NCI-H510A (cell line): ENCODE data around the gene UBE2B.
"Not testable (repeated sequence)": the region's sequence is repeated elsewhere in the genome, so short reads cannot be mapped to it uniquely, and the experiment has no call there.

Experiments used
- DNase-seq: peaks from one replicate; lab custom pipeline; 2025; lab: John Stamatoyannopoulos, UW

Gene UBE2B

DNA sequence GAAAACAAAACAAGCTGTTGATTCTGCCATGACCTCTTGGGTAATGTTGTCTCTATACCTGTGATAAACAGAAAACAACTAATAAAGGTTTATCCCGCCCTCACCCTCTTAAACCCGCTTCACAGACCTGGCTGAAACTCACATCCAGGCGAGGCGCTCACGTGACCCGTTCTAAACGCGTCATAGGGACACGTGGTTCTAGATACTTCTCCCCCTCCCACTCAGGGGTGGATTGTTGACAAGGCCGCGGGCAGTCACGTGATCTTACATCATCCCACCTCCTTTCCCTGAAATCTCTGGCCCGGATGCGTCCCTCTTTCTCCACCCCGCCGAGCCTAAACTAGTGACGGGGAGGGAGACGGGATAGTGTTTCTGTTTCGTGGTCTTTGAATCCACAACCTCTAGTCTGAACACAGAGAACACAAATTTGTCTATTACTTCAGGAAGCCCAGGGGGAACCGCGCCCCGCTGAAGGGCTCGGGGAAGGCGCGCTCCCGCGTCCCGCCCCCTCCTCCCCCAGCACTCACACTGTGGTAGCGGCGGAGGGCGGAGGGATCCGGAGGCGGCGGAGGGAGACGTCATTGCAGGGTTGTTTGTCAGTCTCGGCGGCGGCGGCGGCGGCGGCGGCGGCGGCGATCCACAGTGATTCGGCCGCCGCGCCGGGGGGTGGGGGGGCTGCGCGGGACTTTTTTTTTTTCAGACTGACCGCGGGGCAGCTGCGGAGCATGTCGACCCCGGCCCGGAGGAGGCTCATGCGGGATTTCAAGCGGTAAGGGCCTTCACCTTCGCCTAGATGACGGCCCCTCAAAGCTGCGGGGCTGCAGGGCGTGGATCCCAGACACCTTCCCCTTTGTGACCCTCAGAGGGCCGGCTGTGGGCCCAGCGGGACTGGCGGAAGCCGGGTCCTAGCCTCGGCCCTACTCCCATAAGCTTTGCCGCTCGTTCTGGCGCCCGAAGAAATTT, at the start of gene UBE2B:
TSS of gene UBE2B (plus strand) at position 699 of the 963 bp plus-strand sequence. CDS start at position 726, 27 bp downstream.
- DNase-seq: peak; percentile 94

DNA sequence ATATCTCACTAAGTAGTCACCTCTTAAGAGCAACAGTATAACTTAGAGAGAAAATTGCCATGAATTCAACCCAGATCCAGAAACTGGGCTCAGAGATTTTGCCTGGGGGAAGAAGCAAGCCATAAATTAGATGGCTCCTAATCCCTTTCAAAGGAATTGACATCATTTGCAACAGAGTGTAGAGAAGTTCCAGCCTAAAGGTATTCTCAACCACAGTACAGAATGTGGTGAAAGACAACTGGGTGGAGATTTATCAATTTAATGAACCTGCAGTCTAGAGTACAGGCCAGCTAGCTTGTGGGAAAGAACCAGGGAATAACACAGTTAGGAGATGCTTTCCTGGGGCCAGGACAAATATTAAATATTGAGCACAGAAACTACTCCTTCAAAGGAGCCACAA, 44.0 kb upstream of the UBE2B start:
- DNase-seq: no peak

DNA sequence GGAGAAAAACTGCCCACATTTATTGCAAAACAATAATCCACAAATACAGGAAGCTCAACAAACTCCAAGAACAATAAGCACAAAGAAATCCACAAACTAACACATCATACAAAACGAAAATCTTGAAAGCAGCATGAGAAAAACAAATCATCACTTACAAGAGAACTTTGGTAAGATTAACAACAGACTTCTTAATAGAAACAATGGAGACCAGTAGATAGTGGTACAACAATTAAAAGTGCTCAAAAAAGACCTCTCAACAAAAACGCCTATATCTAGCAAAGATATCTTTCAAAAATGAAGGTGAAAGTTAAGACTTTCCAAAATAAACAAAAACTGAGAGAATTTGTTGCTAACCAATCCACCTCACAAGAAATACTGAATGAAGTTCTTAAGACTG, 42.8 kb upstream of the UBE2B start:
- DNase-seq: no peak

- not testable (repeated sequence) for DNase-seq
Observed at GRCh38 chr5:134336833-134337232, 34.5 kb upstream of the UBE2B start.

DNA sequence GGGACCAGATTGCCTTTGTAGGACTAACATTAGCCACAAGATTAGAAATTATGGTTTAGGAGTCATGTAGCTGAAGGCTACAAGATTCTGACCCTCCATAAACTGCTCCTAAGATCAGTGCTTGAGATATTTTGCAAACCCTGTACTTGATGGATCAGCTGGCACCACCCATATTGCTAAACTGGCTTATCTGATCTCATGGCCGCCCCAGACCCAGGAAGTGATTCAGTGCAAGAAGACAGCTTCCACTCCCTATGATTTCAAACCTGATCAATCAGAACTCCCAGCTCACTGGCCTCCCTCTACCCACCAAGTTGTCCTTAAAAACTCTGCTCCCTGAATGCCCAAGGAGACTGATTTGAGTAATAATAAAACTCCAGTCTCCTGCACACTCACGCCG, 27.9 kb upstream of the UBE2B start:
- DNase-seq: not testable (repeated sequence)

- not testable (repeated sequence) for DNase-seq
Observed at GRCh38 chr5:134345476-134345875, 25.9 kb upstream of the UBE2B start.

- no peak for DNase-seq
Observed at GRCh38 chr5:134345996-134346395, 25.4 kb upstream of the UBE2B start.

GRCh38 chr5:134349463-134349862, 21.9 kb upstream of the UBE2B start:
- DNase-seq: no peak

DNA sequence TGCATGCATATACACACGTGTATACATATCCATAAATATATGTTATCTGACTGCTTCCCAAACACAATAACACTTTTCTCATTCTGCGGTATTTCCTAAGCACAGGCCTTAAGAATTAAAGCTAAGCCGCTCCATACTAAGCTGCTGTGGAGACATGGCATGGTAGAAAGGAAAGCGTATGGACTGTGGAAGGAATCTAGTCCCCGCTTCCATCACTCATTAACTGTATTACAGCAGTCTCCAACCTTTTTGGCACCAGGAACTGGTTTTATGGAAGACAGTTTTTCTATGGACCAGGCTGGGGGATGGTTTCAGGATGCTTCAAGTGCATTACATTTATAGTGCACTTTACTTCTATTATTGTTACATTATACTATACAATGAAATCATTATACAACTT, 15.7 kb upstream of the UBE2B start:
- DNase-seq: no peak

DNA sequence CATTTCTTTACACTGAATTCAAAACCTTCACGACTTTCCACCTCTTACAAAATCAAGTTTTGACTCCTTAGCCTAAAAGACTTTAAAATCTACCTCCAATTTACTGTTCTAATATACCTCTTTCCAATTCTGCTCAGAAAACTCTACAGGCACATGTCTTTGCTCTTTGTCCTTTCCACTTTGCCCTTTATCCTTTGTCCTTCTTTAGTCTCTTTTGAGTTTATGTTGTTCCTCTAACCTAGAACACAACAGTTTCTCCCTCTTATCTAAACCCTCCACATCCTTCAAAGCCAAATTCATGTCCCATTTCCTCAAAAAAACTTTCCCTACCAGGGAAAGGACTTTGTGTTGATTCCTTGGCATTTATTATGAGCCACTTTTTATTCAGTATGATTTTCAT, 5.8 kb upstream of the UBE2B start:
- DNase-seq: no peak

DNA sequence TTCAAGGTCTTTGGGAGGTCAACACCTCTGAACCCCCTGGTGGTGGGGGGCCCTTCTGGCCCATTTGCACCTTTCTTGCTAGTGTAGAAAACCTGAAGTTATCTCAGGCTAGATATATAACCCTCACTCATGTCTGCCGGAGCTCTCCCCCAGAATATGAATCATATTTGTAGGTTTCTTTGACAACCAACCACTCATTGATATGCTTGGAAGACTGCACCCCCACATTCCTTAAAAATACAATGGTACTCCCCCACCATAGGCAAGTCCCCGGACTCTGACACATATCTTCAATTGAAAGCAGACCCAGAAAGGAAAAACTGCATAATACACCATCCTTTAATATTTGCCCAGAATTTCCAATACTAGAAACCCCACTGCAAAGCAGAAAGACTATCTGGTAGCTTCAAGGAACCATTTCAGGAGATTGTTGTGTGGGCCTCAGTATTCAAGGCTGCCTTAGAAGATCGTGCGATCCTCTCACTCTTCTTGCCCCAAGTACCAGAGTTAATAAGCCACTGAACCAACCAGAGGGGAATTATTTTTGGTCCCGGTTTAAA, 978 bp upstream of the UBE2B start:
- DNase-seq: no peak

GRCh38 chr5:134371834-134372340, 518 bp downstream of the UBE2B start:
- DNase-seq: no peak

GRCh38 chr5:134373633-134374032, 2.3 kb downstream of the UBE2B start:
- DNase-seq: not testable (repeated sequence)

DNA sequence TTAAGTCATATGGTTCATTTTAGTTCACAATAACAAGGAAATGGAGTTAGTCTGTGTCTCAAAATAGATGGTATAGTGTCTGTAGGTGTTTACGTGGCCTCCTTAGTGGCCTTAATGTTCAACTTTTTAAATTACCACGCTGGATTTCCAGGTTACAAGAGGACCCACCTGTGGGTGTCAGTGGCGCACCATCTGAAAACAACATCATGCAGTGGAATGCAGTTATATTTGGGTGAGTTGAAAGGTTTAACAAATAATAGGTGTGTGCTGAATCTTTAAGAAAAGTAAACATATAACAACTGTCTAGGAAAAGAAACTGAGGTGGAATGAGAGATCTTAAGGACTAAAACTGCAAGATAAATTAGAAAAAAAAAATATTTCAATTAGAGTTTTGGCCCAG, 2.9 kb downstream of the UBE2B start:
- no peak for DNase-seq

- no peak for DNase-seq
Observed at GRCh38 chr5:134380346-134380745, 9.0 kb downstream of the UBE2B start.

GRCh38 chr5:134382204-134382603, 10.8 kb downstream of the UBE2B start:
- DNase-seq: not testable (repeated sequence)

DNA sequence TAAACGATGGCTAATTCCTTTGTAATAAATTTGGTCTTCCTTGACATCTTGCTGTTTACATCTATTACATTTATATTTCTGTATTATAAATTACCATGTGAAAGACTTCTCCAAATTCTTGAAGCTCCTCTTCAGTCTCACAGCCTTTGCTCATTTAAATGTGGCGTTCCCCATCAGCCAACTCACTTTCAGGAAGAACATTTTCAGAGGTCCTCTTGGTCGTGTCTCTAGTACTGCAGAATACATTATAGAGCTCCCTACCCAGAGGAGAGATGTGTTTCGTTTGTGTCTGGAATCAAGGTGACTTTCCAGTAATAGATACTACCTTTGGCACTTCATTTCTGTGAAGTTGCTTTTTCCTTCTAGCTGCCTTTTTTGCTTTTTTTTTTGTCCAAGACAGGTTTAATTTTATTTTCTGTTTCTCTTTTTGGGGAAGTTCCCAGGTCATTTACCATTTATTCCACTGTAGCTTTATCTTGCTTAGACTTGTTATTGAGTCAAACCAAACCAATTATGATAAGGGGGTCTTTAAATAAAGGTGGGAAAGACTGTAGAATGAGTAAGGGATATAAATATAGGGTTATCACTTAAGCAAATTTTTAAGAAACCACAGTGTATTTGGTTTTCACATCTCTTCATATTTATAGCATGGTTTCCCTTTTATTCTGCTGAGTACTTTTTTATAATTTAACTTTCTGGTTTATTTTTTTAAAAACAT, 12.8 kb downstream of the UBE2B start:
- DNase-seq: no peak

DNA sequence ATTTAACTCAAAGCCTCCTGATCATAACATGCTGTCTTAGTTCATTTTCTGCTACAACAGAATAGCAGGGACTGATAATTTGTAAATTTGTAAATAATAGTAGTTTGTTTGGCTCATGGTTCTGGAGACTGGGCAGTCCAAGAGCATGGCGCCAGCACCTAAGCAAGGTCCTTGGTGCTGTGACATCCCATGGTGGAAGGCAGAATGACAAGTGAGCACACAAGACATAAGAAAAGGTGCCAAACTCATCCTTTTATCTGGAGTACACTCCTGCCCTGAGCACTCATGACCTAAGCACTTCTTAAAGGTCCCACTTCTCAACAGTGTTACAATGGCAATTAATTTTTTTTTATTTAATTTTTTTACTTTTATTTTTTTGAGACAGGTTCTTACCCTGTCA, 16.1 kb downstream of the UBE2B start:
- DNase-seq: no peak

DNA sequence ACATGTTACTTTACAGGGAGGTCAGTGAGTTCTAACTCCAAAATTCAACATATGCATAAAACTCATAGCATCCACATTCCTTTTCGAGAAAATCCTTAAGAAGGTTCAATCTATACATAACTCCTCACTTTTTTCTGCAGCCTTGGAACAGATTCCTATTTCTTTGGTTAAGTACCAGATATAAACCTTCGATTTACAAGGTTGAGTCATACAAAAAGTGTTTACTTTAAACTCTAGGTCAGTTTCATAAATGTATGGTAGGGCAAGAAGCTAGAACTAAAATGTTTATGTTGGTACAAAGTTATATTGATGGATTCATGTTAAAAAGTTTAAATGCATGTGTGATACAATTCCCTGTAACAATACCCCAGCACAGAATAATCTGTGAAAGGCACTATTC, 20.9 kb downstream of the UBE2B start:
- no peak for DNase-seq

- no peak for DNase-seq
Observed at GRCh38 chr5:134394932-134395331, 23.6 kb downstream of the UBE2B start.

DNA sequence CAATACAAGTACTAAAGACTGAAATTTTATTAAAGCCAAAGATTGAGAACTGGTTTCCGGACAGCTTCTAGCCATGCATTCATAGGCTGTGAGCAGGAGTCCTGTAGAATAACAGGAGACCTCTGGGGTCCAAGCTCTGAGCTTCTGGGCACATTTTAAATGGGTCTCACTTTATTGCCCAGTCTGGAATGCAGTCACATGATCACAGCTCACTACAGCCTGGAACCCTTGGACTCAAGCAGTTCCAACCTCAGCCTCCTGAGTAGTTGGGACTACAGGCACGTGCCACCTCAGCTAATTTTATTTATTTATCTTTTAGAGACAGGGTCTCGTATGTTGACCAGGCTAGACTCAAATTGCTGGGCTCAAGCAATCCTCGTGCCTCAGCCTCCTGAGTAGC, 24.9 kb downstream of the UBE2B start:
- no peak for DNase-seq

DNA sequence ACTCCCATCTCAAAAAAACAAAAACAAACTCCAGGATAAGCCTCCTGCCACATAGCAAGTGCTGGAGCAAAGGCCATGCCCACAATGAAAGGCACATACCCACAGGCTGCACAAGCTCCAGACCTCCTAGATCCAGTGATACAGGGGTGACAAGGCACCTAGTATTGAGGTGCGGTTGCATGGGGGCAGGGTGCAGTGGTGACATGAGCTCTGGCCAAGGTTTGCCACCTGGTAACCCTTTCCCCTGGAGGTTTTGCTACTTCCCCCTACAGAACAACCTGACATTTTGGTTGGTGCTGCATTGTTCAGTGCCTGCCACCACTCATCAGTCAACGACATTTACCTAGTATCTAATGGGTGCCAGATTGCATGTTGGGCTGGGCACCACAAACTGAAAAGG, 25.8 kb downstream of the UBE2B start:
- DNase-seq: no peak
